GM19438 (cell line): ENCODE results near the gene GAGE2A.
"Not testable (repeated sequence)": the region's sequence is repeated elsewhere in the genome, so short reads cannot be mapped to it uniquely, and the experiment has no call there.

Experiments
- ATAC-seq: cut with Tn5 transposase; IDR thresholded peaks from one replicate; pipeline ENCODE4 v1.9.1; 2021; ENCODE audit warnings: low read depth; ENCODE audit not compliant: unreplicated experiment

The GAGE2A gene, protein sequence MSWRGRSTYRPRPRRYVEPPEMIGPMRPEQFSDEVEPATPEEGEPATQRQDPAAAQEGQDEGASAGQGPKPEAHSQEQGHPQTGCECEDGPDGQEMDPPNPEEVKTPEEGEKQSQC

DNA sequence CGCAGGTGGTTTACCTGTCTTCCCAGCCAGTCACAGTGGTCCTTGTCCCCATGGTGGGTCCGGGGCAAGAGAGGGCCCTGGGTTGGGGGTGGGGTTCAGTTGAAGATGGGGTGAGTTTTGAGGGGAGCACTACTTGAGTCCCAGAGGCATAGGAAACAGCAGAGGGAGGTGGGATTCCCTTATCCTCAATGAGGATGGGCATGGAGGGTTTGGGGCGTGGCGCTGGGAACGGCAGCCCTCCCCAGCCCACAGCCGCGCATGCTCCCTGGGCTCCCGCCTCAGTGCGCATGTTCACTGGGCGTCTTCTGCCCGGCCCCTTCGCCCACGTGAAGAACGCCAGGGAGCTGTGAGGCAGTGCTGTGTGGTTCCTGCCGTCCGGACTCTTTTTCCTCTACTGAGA lies at the start of gene GAGE2A:
GAGE2A (plus strand) TSS at position 301 of the 400 bp plus-strand sequence. CDS start 1,155 bp downstream, outside the sequence.
- not testable (repeated sequence) for ATAC-seq

- not testable (repeated sequence) for ATAC-seq
Measured at GRCh38 chrX:49541433-49541832, 47.9 kb upstream of the GAGE2A start, which contains the start of gene GAGE12D. TSS of gene GAGE12D (plus strand) at chrX:49541733. CDS start at chrX:49542888, 1,155 bp downstream.

GRCh38 chrX:49550989-49551388 lies 38.3 kb upstream of the GAGE2A start, which contains the start of gene GAGE12E:
TSS of gene GAGE12E (plus strand) at chrX:49551289. CDS start at chrX:49552444, 1,155 bp downstream.
- not testable (repeated sequence) for ATAC-seq

DNA sequence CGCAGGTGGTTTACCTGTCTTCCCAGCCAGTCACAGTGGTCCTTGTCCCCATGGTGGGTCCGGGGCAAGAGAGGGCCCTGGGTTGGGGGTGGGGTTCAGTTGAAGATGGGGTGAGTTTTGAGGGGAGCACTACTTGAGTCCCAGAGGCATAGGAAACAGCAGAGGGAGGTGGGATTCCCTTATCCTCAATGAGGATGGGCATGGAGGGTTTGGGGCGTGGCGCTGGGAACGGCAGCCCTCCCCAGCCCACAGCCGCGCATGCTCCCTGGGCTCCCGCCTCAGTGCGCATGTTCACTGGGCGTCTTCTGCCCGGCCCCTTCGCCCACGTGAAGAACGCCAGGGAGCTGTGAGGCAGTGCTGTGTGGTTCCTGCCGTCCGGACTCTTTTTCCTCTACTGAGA lies 28.8 kb upstream of the GAGE2A start, which contains the start of gene GAGE12F:
GAGE12F (plus strand) TSS at position 301 of the 400 bp plus-strand sequence. CDS start 1,155 bp downstream, outside the sequence.
- not testable (repeated sequence) for ATAC-seq

GRCh38 chrX:49568728-49569127 lies 20.6 kb upstream of the GAGE2A start:
- not testable (repeated sequence) for ATAC-seq

GRCh38 chrX:49569152-49569551 lies 20.1 kb upstream of the GAGE2A start:
- ATAC-seq: not testable (repeated sequence)

GRCh38 chrX:49570100-49570499 lies 19.2 kb upstream of the GAGE2A start, which contains the start of gene GAGE12G:
TSS of gene GAGE12G (plus strand) at chrX:49570400. CDS start at chrX:49571555, 1,155 bp downstream.
- ATAC-seq: not testable (repeated sequence)

DNA sequence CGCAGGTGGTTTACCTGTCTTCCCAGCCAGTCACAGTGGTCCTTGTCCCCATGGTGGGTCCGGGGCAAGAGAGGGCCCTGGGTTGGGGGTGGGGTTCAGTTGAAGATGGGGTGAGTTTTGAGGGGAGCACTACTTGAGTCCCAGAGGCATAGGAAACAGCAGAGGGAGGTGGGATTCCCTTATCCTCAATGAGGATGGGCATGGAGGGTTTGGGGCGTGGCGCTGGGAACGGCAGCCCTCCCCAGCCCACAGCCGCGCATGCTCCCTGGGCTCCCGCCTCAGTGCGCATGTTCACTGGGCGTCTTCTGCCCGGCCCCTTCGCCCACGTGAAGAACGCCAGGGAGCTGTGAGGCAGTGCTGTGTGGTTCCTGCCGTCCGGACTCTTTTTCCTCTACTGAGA lies 9.6 kb upstream of the GAGE2A start, which contains the start of gene GAGE12H:
GAGE12H (plus strand) TSS at position 301 of the 400 bp plus-strand sequence. CDS start 1,155 bp downstream, outside the sequence.
- ATAC-seq: not testable (repeated sequence)

DNA sequence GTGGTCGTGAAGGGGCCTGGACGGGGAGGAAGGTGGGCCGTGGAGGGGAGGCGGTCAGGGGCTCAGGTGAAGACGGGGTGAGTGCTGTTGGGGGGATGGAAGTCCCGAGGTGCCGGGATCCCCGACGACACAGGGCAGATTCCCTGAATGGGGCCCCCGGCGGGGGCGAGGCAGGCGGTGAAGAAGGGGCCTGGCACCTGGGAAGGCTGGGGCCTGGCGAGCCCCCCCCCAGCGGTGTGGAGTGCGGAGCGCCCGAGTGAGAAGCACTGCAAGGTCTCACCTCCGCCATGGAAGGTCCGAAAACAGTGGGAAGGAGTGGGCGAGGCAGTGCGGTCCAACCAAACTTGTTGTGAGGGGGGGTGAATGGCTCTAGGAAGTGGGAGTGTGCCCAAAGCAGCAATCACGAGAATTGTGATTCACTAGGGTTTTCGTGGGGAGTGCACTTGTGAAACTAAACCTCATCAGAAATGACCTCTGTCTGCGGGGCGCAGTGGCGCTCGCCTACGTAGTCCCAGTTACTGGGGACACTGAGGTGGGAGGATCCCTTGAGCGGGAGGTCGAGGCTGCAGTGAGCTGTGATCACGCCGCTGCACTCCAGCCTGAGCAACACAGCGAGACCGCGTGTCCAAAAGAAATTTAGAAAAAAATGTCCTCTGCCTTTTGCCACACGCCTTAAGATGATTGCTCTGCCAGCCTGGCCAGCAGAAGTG lies 628 bp downstream of the GAGE2A start:
- not testable (repeated sequence) for ATAC-seq

DNA sequence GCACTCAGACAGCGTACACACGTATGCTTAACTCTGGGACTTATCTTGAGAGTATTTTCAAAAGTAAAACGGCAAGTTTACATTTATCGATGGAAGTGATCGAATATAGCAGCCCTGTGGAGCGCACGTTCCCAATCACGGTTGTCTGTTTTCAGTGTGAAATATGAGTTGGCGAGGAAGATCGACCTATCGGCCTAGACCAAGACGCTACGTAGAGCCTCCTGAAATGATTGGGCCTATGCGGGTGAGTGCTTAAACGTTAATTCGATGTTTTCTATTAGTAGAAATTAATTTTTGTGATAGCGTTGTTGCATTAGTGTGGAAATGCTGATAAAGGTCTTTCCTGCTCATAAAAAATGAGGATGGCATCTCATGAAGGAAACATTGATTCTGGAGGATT lies 1.2 kb downstream of the GAGE2A start:
- not testable (repeated sequence) for ATAC-seq

- not testable (repeated sequence) for ATAC-seq
Measured at GRCh38 chrX:49598720-49599119, 9.4 kb downstream of the GAGE2A start, which contains the start of gene GAGE1. TSS of gene GAGE1 (plus strand) at chrX:49599020. CDS start at chrX:49600175, 1,155 bp downstream.

DNA sequence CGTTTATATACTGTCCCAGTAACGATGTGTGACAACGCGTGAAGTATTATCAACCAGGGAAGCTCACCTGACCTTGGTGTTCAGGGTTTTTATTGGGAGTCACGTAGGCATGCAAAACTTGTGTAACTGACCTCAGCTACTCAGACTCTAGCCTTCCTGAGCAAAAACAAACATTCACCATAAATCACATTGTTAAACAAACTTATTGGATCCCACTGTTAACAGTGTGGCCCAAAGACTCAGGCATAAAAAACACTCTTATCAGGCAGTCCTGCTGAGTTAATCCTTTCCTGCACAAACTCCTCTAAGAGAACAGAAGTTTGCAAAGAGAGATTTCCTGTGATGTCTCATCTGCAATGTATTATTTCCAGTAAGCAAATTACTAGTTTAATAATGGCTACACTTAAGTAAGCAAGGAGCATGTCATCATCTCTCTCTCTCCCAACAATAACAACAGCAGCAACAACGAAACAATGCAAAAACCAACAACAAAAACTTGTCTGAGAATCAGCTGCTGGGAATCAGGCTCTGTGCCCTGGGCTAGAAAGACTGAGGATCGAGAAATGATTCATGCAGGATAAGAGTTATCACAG lies 21.5 kb downstream of the GAGE2A start:
- ATAC-seq: no peak

DNA sequence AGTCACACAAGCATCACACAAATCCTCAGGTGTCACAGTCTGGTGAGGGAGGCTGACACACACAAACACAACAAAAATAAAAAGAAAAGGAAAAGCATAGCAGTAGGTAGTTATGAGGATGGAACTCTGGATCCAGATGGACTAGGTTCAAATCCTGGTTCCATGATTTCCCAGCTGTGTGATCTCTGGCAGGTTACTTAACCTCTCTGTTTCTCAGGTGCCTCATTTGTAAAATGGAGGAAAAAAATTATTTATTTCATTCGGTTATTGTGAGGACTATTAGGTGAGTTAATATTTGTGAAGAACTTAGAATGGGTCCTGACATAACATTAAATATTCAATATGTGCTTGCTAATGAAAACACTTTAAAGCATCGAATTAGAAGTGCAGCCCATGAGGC lies 29.3 kb downstream of the GAGE2A start:
- ATAC-seq: no peak

GRCh38 chrX:49627086-49627777 lies 37.9 kb downstream of the GAGE2A start:
- no peak for ATAC-seq

- ATAC-seq: no peak
Measured at GRCh38 chrX:49644991-49645637, 55.8 kb downstream of the GAGE2A start.
